GM19099 (cell line): ENCODE data around the gene FGF13.

ENCODE experiments used
- POLR2A ChIP-seq: IDR thresholded peaks from 3 replicates; pipeline ENCODE4 v1.6.1; 2011; ENCODE audit warnings: low read depth; ENCODE audit not compliant: insufficient read length; ENCODE audit errors: extremely low read depth

FGF13 gene

GRCh38 chrX:138704101-138704500, 7.4 kb downstream of the FGF13 start:
- TF ChIP-seq POLR2A: no peak

GRCh38 chrX:138692591-138692990, 18.9 kb downstream of the FGF13 start:
- no peak for TF ChIP-seq POLR2A

- TF ChIP-seq POLR2A: no peak
Observed at GRCh38 chrX:138691186-138691585, 20.3 kb downstream of the FGF13 start.

GRCh38 chrX:138690591-138690990, 20.9 kb downstream of the FGF13 start:
- no peak for TF ChIP-seq POLR2A

GRCh38 chrX:138683600-138683999, 27.9 kb downstream of the FGF13 start:
- no peak for TF ChIP-seq POLR2A

GRCh38 chrX:138669693-138670092, 41.8 kb downstream of the FGF13 start:
- TF ChIP-seq POLR2A: no peak

- no peak for TF ChIP-seq POLR2A
Observed at GRCh38 chrX:138664466-138664865, 47.1 kb downstream of the FGF13 start.

- no peak for TF ChIP-seq POLR2A
Observed at GRCh38 chrX:138664016-138664415, 47.5 kb downstream of the FGF13 start.

- TF ChIP-seq POLR2A: no peak
Observed at GRCh38 chrX:138651494-138651893, 60.0 kb downstream of the FGF13 start.

- TF ChIP-seq POLR2A: no peak
Observed at GRCh38 chrX:138648568-138648967, 62.9 kb downstream of the FGF13 start.

- TF ChIP-seq POLR2A: no peak
Observed at GRCh38 chrX:138638996-138639395, 72.5 kb downstream of the FGF13 start.
